Measurements from ENCODE around the gene SDCBP2.

DNA sequence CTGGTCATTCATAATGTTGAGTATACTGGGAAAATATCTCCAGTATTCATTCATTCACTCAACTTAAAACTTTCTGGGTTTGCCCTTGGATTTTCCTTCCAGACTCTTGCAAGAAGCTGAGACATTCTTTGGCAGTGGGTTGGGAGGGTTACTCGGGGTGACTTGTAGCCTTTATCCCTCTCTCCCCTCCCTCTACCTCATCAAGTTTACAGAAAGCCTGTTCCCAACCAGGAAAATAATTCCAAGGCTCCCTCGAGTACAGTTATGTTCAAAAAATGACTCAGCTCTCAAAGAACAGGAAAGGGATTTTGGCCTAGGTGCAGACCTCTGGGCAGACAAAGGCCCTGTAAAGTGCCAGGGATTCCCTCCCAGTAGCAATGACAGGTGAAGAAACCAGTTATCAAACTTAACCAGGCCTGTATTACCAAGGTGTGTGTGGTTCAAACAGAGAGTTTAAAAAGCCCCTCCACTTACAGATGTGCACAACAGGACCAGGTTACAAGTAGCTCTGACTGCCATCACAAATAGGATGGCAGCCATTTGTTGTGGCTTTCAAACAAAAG lies 41.7 kb upstream of the SDCBP2 start:
- no peak for TF ChIP-seq POLR2A (IDR thresholded peaks at IDR 0.05; ENCODE audit: low read length)
- no peak for TF ChIP-seq GATA1 (IDR thresholded peaks at IDR 0.05; ENCODE audit: low read depth, low read length)
